Measurements from ENCODE around the gene SLC24A1. TPM values are rescaled to one million over a fixed set of nuclear protein-coding genes. Genes with fewer than 3 reads are reported as not detected.

The SLC24A1 gene
- 2.9 and 3.0 TPM in 2 replicates for total RNA-seq

GRCh38 chr15:65621638-65622037 lies at the start of gene SLC24A1:
TSS of gene SLC24A1 (plus strand) at chr15:65621938. CDS start at chr15:65624081, 2,143 bp downstream.

GRCh38 chr15:65610871-65611718 lies 10.6 kb upstream of the SLC24A1 start, which contains the start of gene INTS14:
TSS of gene INTS14 (minus strand) at chr15:65611131. CDS start at chr15:65607380, 3,751 bp downstream.

Other genes starting within 250 kb of the SLC24A1 start
- gene IGDCC3, start 243.9 kb upstream of the SLC24A1 start, total RNA-seq: not detected in 2 replicates
- gene IGDCC4, start 199.0 kb upstream of the SLC24A1 start, total RNA-seq: under 0.01 and 5.3 TPM in 2 replicates
- 40.3 and 42.9 TPM in 2 replicates for gene DPP8, start 104.2 kb upstream of the SLC24A1 start, total RNA-seq
- gene HACD3, start 91.5 kb upstream of the SLC24A1 start, total RNA-seq: 85.0 and 102 TPM in 2 replicates
- 32.0 and 54.6 TPM in 2 replicates for gene INTS14, start 10.8 kb upstream of the SLC24A1 start, total RNA-seq
- gene DENND4A, start 170.4 kb downstream of the SLC24A1 start, total RNA-seq: 6.0 and 25.2 TPM in 2 replicates
- gene RAB11A, start 247.6 kb downstream of the SLC24A1 start, total RNA-seq: 280 and 317 TPM in 2 replicates

Measured in tracheal epithelial cell (primary cell).